GM06990 (cell line): ENCODE data around the gene DENND1A.

Source experiments
- DNase-seq: peaks from one replicate; pipeline ENCODE4 v3.0.0-alpha.2; 2011; ENCODE audit not compliant: insufficient read length; ENCODE audit errors: extremely low read depth
- H3K27me3 ChIP-seq: replicated peaks from 2 replicates; pipeline ENCODE4 v1.6.0; 2011; ENCODE audit warnings: low read length; ENCODE audit not compliant: control insufficient read depth, insufficient read depth
- H3K36me3 ChIP-seq: 2 replicates; pipeline ENCODE4 v1.5.1; 2011; ENCODE audit warnings: low read length; ENCODE audit not compliant: control insufficient read depth, insufficient read depth
- H3K4me3 ChIP-seq: replicated peaks from 2 replicates; pipeline ENCODE4 v1.5.1; 2011; ENCODE audit warnings: low read depth, mild to moderate bottlenecking, control low read depth, low read length
- TF ChIP-seq, protein P1 (sequence below): IDR thresholded peaks from 2 replicates; pipeline ENCODE4 v1.5.1; 2011; ENCODE audit warnings: low read length, control low read depth, mild to moderate bottlenecking, inconsistent platforms; ENCODE audit not compliant: insufficient read depth, poor library complexity, severe bottlenecking

Gene DENND1A

DNA sequence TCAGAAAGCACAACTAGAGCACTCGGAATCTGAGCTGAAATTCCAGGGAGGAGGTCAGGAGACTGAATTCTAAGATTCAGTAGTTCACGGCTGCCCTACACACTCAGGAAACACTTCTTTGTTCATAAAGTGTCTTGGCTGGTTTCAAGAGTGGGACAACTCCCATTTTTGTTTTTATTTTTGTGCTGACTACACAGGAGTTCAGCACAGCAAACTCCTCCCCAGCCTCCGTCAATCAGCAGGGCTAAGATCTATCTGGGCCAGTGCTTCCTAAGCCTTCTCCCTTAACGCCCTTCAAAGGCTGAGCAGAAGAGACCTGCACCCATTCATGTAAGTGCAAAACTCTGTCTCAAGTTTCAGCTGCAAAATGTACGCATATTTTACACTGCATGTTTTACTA, 323.8 kb downstream of the DENND1A start:
- H3K36me3 ChIP-seq = no peaks in the 10 kb centered on the region; the same call in 1 of the 2 replicates
- no peak for DNase-seq
- no peaks in the 10 kb centered on the region for H3K27me3 ChIP-seq
- TF ChIP-seq, protein P1, sequence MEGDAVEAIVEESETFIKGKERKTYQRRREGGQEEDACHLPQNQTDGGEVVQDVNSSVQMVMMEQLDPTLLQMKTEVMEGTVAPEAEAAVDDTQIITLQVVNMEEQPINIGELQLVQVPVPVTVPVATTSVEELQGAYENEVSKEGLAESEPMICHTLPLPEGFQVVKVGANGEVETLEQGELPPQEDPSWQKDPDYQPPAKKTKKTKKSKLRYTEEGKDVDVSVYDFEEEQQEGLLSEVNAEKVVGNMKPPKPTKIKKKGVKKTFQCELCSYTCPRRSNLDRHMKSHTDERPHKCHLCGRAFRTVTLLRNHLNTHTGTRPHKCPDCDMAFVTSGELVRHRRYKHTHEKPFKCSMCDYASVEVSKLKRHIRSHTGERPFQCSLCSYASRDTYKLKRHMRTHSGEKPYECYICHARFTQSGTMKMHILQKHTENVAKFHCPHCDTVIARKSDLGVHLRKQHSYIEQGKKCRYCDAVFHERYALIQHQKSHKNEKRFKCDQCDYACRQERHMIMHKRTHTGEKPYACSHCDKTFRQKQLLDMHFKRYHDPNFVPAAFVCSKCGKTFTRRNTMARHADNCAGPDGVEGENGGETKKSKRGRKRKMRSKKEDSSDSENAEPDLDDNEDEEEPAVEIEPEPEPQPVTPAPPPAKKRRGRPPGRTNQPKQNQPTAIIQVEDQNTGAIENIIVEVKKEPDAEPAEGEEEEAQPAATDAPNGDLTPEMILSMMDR = no peak
- H3K4me3 ChIP-seq = no peak overlapping the region

DNA sequence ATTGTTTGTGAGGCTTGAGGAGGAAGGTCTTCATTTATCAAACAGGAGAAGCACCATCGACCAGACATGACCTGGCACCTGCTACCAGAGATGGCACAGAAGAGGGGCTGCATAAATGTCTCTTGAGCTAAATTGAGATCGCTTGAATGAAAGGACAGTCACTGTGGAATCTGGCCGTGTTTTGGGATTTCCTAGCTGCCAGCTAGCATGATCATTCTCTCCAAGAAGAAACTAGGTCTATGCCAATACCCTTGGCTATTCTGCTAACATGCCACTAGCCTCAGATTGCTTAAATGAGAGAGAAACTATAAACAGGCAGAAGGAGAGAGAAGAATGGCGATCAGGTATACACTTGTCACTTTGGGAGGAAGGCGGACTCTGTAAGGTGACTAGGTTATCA, 324.6 kb downstream of the DENND1A start:
- TF ChIP-seq, protein P1 = no peak
- DNase-seq = no peak
- H3K27me3 ChIP-seq = no peaks in the 10 kb centered on the region
- H3K36me3 ChIP-seq = no peaks in the 10 kb centered on the region; the same call in 1 of the 2 replicates
- no peak overlapping the region for H3K4me3 ChIP-seq

DNA sequence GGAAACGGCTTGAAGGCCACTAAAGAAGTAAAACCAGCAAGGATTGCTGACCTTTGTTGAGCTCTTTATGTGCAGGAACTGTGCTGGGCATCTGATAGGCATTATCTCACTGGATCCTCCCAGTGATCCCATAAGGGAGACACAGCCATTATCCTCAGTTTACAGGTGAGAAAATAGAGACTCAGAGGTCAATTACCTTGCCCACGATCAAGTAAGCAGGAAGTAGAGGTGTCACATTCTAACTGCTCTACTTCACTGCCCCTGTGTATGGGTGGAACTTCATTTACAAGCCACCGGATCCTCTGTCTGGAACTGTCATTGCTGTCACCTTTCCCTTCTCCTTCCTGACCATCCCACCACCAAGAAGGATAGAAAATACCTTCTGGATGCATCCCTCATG, 325.1 kb downstream of the DENND1A start:
- Histone ChIP-seq H3K27me3 (no peaks in the 10 kb centered on the region), H3K4me3 (no peak overlapping the region), H3K36me3 (no peaks in the 10 kb centered on the region; the same call in 1 of the 2 replicates)
- TF ChIP-seq, protein P1 = no peak
- DNase-seq = no peak

DNA sequence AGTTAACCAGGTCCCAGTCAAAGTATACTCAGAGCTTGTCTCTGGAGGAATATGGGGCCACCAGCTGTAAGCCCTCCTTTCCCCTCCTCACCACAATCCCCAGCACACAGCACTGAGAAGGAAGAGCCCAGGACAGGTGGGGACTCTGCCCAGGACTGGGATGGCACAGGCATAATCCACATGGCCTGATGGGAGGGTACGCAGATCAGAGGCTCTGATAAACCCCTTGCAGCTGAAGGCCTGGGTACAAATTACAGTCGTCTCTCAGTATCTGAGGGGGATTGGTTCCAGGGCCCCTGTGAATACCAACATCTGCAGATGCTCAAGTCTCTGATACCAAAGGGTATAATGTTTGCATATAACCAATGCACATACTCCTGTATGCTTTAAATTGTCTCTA, 328.1 kb downstream of the DENND1A start:
- Histone ChIP-seq H3K4me3 (no peak overlapping the region), H3K36me3 (no peaks in the 10 kb centered on the region; the same call in 1 of the 2 replicates), H3K27me3 (no peaks in the 10 kb centered on the region)
- TF ChIP-seq, protein P1 = no peak
- no peak for DNase-seq

DNA sequence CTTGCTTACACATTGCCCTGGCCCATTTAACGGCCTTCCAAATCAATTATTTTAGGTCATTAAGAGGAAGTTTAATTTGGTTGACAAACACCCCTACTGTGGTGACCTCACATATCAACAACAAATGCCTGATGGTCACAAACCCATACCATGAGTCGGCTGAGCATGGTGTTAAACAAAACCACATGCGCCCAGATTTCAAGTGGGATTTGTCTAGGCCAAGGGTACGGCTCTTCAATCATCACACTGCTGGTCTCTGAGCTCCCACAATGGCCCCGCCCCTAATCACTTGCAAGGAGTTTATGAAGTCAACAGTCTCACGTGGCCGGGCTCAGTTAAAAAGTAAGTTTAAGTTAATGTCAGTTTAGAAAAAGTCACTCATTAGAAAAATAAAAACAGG, 330.1 kb downstream of the DENND1A start:
- TF ChIP-seq, protein P1 = no peak
- H3K4me3 ChIP-seq = no peak overlapping the region
- H3K27me3 ChIP-seq = no peaks in the 10 kb centered on the region
- DNase-seq = no peak
- no peaks in the 10 kb centered on the region; the same call in 1 of the 2 replicates for H3K36me3 ChIP-seq

DNA sequence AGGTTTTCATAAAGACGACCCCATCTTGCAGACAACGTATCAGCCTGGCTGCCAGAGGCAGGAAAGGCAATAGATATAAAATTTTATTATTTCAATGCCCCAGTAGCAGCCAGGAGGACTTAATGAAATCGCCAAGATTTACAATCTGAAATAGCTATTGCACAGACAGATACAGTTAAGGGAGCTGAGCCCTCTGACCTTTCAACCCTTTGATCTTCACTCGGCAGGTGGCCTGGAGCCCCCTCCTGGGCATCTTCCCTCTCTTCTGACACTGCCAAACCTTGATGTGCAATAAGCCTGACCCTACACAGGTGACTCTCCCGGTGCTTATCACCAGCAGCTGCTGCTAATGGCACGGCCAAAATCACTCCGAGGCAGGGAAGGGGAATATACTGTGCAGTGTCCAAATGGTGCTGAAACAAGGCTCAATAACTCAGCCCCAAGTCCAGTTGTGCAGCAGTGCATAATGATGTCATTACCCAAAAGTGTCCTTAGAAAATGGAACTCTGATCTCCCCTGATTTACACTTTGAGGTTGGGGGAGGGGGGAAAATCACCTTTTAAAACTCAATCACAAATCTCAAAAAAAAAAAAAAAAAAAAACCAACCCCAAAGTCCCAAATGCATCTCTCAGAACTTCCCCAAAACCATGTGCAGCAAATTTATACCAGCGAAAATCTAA, 331.9 kb downstream of the DENND1A start:
- H3K4me3 ChIP-seq = no peak overlapping the region
- no peaks in the 10 kb centered on the region for H3K27me3 ChIP-seq
- TF ChIP-seq, protein P1 = no peak
- no peak for DNase-seq
- no peaks in the 10 kb centered on the region; the same call in 1 of the 2 replicates for H3K36me3 ChIP-seq
